GM21717 (cell line): Measurements from ENCODE around the gene WWOX.
"Not testable (repeated sequence)": the region's sequence is repeated elsewhere in the genome, so short reads cannot be mapped to it uniquely, and the experiment has no call there.

Experiments
- ATAC-seq: cut with Tn5 transposase; IDR thresholded peaks from one replicate; pipeline ENCODE4 v1.9.1; 2021; ENCODE audit warnings: mild to moderate bottlenecking, moderate library complexity; ENCODE audit not compliant: unreplicated experiment

The WWOX gene

GRCh38 chr16:78594191-78594590, 494.7 kb downstream of the WWOX start:
- ATAC-seq = no peak

- no peak for ATAC-seq
These were observed 497.0 kb downstream of the WWOX start for GRCh38 chr16:78596348-78596995.

GRCh38 chr16:78596996-78597422, 497.6 kb downstream of the WWOX start:
- ATAC-seq = no peak

- no peak for ATAC-seq
These were observed 498.5 kb downstream of the WWOX start for GRCh38 chr16:78597809-78598570.

- ATAC-seq = no peak
These were observed 499.8 kb downstream of the WWOX start for GRCh38 chr16:78599271-78599670.

- not testable (repeated sequence) for ATAC-seq
These were observed 505.1 kb downstream of the WWOX start for GRCh38 chr16:78604423-78605062.

- no peak for ATAC-seq
These were observed 506.2 kb downstream of the WWOX start for GRCh38 chr16:78605548-78606101.

- ATAC-seq = no peak
These were observed 507.1 kb downstream of the WWOX start for GRCh38 chr16:78606545-78606944.

GRCh38 chr16:78607022-78607421, 507.6 kb downstream of the WWOX start:
- ATAC-seq = no peak

- ATAC-seq = no peak
These were observed 508.0 kb downstream of the WWOX start for GRCh38 chr16:78607465-78607864.

- ATAC-seq = no peak
These were observed 508.9 kb downstream of the WWOX start for GRCh38 chr16:78608305-78608776.

- ATAC-seq = no peak
These were observed 510.2 kb downstream of the WWOX start for GRCh38 chr16:78609402-78610274.

- no peak for ATAC-seq
These were observed 511.9 kb downstream of the WWOX start for GRCh38 chr16:78611318-78611717.

GRCh38 chr16:78619811-78620210, 520.4 kb downstream of the WWOX start:
- no peak for ATAC-seq

GRCh38 chr16:78620291-78620690, 520.8 kb downstream of the WWOX start:
- no peak for ATAC-seq

- no peak for ATAC-seq
These were observed 524.3 kb downstream of the WWOX start for GRCh38 chr16:78623796-78624195.

GRCh38 chr16:78624366-78624765, 524.9 kb downstream of the WWOX start:
- no peak for ATAC-seq

GRCh38 chr16:78628461-78629045, 529.1 kb downstream of the WWOX start:
- ATAC-seq = no peak

GRCh38 chr16:78629173-78629572, 529.7 kb downstream of the WWOX start:
- no peak for ATAC-seq

GRCh38 chr16:78630102-78630501, 530.6 kb downstream of the WWOX start:
- no peak for ATAC-seq
